WERI-Rb-1 (cell line): ENCODE data around the gene NBAS.
"Not testable (repeated sequence)": the region's sequence is repeated elsewhere in the genome, so short reads cannot be mapped to it uniquely, and the experiment has no call there.

Source experiments
- DNase-seq: peaks from one replicate; pipeline ENCODE4 v3.0.0-alpha.2; 2020
- H3K27ac ChIP-seq: fragments of 250-450 bp; sonication (Bioruptor Pico); 2 replicates; pipeline ENCODE4 v1.5.1; 2020; ENCODE audit warnings: mild to moderate bottlenecking, moderate library complexity
- H3K27me3 ChIP-seq: fragments of 250-450 bp; sonication (Bioruptor Pico); 2 replicates; pipeline ENCODE4 v1.5.1; 2021; ENCODE audit warnings: mild to moderate bottlenecking, low read depth, moderate library complexity; ENCODE audit not compliant: insufficient read depth, severe bottlenecking
- H3K36me3 ChIP-seq: fragments of 250-450 bp; sonication (Bioruptor Pico); 2 replicates; pipeline ENCODE4 v1.5.1; 2020; ENCODE audit warnings: mild to moderate bottlenecking, moderate library complexity
- H3K4me3 ChIP-seq: 2 replicates; pipeline ENCODE4 v1.5.1; 2011; ENCODE audit warnings: low read depth, mild to moderate bottlenecking, control low read depth, low read length
- H3K9me3 ChIP-seq: fragments of 250-450 bp; sonication (Bioruptor Pico); 2 replicates; pipeline ENCODE4 v1.5.1; 2021; ENCODE audit warnings: mild to moderate bottlenecking, moderate library complexity; ENCODE audit not compliant: severe bottlenecking
- TF ChIP-seq, protein P1 (sequence below): IDR thresholded peaks from 2 replicates; pipeline ENCODE4 v1.5.1; 2011; ENCODE audit warnings: low read depth, mild to moderate bottlenecking, control low read depth, inconsistent platforms, low read length

NBAS gene

DNA sequence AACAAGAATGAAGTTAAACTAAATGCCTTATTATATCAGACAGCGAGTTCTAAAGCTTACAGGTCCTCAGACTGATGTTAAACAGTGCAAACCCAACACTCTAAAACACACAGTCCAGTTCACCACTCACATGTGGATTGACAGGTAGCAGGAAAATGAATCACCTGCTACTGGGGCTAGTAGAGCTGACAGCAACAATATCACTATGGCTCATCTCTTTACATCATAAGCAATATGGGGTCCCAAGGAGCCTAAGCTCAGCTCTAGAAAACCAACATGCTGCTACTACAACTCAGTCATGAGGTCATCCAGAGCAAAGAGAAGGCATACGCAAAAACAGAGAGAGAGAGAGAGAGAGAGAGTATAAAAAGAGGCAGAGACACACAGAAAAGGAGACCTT, 145.4 kb downstream of the NBAS start:
- Histone ChIP-seq H3K27ac (no peak overlapping the region), H3K9me3 (no peaks in the 10 kb centered on the region), H3K36me3 (peaks cover 3% of the 10 kb centered on the region), H3K27me3 (no peaks in the 10 kb centered on the region), H3K4me3 (no peak overlapping the region)
- TF ChIP-seq, protein P1, sequence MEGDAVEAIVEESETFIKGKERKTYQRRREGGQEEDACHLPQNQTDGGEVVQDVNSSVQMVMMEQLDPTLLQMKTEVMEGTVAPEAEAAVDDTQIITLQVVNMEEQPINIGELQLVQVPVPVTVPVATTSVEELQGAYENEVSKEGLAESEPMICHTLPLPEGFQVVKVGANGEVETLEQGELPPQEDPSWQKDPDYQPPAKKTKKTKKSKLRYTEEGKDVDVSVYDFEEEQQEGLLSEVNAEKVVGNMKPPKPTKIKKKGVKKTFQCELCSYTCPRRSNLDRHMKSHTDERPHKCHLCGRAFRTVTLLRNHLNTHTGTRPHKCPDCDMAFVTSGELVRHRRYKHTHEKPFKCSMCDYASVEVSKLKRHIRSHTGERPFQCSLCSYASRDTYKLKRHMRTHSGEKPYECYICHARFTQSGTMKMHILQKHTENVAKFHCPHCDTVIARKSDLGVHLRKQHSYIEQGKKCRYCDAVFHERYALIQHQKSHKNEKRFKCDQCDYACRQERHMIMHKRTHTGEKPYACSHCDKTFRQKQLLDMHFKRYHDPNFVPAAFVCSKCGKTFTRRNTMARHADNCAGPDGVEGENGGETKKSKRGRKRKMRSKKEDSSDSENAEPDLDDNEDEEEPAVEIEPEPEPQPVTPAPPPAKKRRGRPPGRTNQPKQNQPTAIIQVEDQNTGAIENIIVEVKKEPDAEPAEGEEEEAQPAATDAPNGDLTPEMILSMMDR: no peak
- DNase-seq: no peak

DNA sequence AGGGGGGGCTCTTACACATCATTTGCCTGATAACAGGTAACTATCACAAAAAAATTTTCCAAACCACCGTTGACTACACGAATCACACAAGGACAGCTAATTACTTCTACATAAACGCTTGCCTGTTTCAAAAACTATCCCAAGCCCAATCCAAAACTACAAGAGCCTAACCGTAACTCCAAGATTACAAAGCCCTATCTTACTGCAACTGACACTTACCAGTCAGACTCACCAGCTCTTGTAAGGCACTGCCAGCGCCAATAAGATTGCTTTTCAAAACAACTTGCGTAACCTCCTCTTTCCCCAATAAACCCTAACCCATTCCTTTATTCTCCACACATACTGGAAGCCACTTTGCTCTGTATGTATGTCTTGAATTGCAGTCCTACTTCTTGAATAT, 148.4 kb downstream of the NBAS start:
- Histone ChIP-seq H3K27me3 (no peaks in the 10 kb centered on the region), H3K36me3 (peaks cover 3% of the 10 kb centered on the region), H3K9me3 (no peaks in the 10 kb centered on the region), H3K27ac (no peak overlapping the region), H3K4me3 (no peak overlapping the region)
- no peak for DNase-seq
- TF ChIP-seq, protein P1: no peak

DNA sequence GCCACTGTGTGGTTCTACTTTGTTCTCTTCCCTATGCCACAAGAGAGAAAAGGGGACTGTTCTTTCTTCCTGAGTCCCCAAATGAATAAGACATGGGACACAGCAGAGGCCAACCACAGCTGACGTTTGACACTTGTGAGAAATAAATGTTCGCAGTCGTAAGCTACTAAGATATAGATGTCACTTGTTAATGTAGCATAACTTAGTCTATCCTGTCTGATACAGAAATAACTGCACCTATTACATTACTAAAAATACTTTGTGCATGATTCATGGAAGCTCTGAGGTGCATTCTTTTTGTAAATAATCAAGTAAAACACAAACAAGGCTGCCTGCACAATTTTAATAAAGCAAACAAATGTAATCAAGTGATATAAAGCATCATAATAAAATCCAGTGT, 148.8 kb downstream of the NBAS start:
- H3K27me3 ChIP-seq: no peaks in the 10 kb centered on the region
- no peak for DNase-seq
- no peaks in the 10 kb centered on the region for H3K9me3 ChIP-seq
- no peak overlapping the region for H3K27ac ChIP-seq
- peaks cover 3% of the 10 kb centered on the region for H3K36me3 ChIP-seq
- TF ChIP-seq, protein P1: no peak
- no peak overlapping the region for H3K4me3 ChIP-seq

DNA sequence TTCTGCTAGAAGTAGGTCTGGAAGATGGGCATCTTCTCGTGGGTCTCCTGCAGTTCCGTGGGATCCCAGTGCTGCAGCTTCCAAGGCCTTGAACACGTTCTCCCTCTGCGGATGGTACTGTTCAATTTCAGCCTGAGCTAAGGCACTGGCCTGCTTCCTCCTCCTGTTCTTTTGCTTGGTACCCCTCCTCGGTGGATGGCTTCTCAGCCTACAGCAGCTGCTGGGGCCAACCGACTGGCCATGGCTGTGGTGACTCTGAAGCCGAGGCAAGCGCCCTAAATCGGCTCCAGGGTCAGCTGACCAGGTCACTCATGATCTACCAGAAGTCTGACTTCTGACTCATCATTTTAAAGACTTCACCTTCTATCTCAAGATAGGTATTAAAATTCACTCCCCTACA, 150.2 kb downstream of the NBAS start:
- no peak overlapping the region for H3K27ac ChIP-seq
- TF ChIP-seq, protein P1: no peak
- DNase-seq: no peak
- no peaks in the 10 kb centered on the region for H3K9me3 ChIP-seq
- H3K36me3 ChIP-seq: peaks cover 3% of the 10 kb centered on the region
- no peaks in the 10 kb centered on the region for H3K27me3 ChIP-seq
- no peak overlapping the region for H3K4me3 ChIP-seq

DNA sequence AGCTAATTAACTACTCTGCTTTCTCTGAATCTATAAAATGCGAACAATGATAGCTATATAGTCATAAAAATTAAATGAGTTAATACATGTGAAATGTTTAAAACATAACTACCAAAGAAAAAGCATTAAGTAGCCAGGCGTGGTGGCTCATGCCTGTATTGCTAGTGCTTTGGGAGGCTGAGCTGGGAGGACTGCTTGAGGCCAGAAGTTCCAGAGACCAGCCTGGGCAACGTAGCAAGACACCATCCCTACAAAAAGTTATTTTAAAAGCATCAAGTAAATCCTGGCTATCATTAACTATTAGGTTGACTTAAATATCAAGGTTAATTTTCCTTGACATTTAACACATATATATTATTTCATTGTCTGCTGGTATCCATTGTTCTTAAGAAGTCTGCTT, 152.4 kb downstream of the NBAS start:
- Histone ChIP-seq H3K27ac (no peak overlapping the region), H3K4me3 (no peak overlapping the region), H3K36me3 (no peaks in the 10 kb centered on the region), H3K9me3 (no peaks in the 10 kb centered on the region), H3K27me3 (no peaks in the 10 kb centered on the region)
- no peak for DNase-seq
- TF ChIP-seq, protein P1: no peak

DNA sequence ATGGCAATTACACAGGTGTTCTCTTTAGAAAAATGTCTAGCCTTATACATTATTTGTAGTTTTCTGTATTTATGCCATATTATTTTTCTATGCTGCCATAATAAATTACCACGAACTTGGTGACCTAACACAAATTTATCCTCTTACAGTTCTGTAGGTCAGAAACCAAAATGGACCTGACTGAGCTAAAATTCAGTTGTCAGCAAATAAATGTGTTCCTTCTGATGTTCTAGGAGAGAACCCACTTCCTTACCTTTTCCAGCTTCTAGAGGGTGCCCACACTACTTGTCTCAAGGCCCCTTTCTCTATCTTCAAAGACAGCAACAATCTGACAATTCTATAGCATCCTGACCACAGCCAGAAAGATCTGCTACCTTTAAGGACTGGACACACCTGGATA, 153.5 kb downstream of the NBAS start:
- Histone ChIP-seq H3K9me3 (no peaks in the 10 kb centered on the region), H3K27me3 (no peaks in the 10 kb centered on the region), H3K36me3 (no peaks in the 10 kb centered on the region), H3K27ac (no peak overlapping the region), H3K4me3 (no peak overlapping the region)
- DNase-seq: no peak
- TF ChIP-seq, protein P1: no peak

DNA sequence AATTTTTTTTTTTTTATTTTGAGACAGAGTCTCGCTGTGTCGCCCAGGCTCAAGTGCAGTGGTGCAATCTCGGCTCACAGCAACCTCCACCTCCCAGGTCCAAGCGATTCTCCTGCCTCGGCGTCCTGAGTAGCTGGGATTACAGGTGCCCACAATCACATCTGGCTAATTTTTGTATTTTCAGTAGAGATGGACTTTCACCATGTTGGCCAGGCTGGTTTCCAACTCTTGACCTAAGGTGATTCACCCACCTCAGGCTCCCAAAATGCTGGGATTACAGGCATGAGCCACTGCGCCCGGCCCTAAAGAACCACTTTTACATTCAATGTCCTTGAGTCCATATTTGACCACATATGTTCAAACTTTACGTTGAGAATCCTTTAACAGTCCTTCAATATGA, 156.6 kb downstream of the NBAS start:
- H3K9me3 ChIP-seq, H3K4me3 ChIP-seq, H3K36me3 ChIP-seq, DNase-seq, H3K27me3 ChIP-seq, H3K27ac ChIP-seq: not testable (repeated sequence)
